Natural killer cell (primary cell): ENCODE results near the gene RNF213. TPM values are rescaled to one million over a fixed set of nuclear protein-coding genes. Genes with fewer than 3 reads are reported as not detected.
"Not testable (repeated sequence)": the region's sequence is repeated elsewhere in the genome, so short reads cannot be mapped to it uniquely, and the experiment has no call there.

Source experiments
- ATAC-seq, 3 donors: fragments of 150-1000 bp in 2 of 3; fragments of 200-7000 bp in 1 of 3; cut with Tn5 transposase; 1 replicate in 1 of 3; 2 replicates in 2 of 3; pipeline ENCODE4 v1.10.0; 2021; ENCODE audit warnings: mild to moderate bottlenecking in 2 of 3, moderate library complexity in 2 of 3
- DNase-seq, 2 donors: peaks; one replicate each; pipeline versions ENCODE4 v3.0.0 to v3.0.0-alpha.2; 2013 to 2021; ENCODE audit warnings: mixed read lengths in 1 of 2
- H3K27ac ChIP-seq: one replicate; pipeline ENCODE4 v1.5.1; 2013; ENCODE audit warnings: mild to moderate bottlenecking, low read length
- H3K27me3 ChIP-seq: one replicate; pipeline ENCODE4 v1.6.1; 2013; ENCODE audit warnings: low read length; ENCODE audit not compliant: control insufficient read depth, insufficient read depth
- H3K36me3 ChIP-seq: one replicate; pipeline ENCODE4 v1.6.1; 2013; ENCODE audit warnings: low read length; ENCODE audit not compliant: control insufficient read depth, insufficient read depth
- H3K4me1 ChIP-seq: one replicate; pipeline ENCODE4 v1.6.1; 2013; ENCODE audit warnings: low read length; ENCODE audit not compliant: control insufficient read depth, insufficient read depth
- H3K4me3 ChIP-seq: one replicate; pipeline ENCODE4 v1.5.1; 2013; ENCODE audit warnings: low read length
- H3K9me3 ChIP-seq: one replicate; pipeline ENCODE4 v1.6.1; 2013; ENCODE audit warnings: low read length; ENCODE audit not compliant: control insufficient read depth, insufficient read depth
- H3K27ac Mint-ChIP-seq, 2 donors: one replicate each; pipeline ENCODE4 v1.8.0; 2022; ENCODE audit warnings: mild to moderate bottlenecking in 2 of 2, mixed read lengths in 2 of 2, moderate library complexity in 1 of 2
- H3K27me3 Mint-ChIP-seq, 2 donors: one replicate each; pipeline ENCODE4 v1.8.0; 2022; ENCODE audit warnings: low read depth in 2 of 2, mixed read lengths in 2 of 2
- H3K36me3 Mint-ChIP-seq: one replicate; pipeline ENCODE4 v1.8.0; 2022; ENCODE audit warnings: mixed read lengths
- H3K4me1 Mint-ChIP-seq, 2 donors: one replicate each; pipeline ENCODE4 v1.8.0; 2022; ENCODE audit warnings: mixed read lengths in 2 of 2
- H3K4me3 Mint-ChIP-seq: one replicate; pipeline ENCODE4 v1.8.0; 2022; ENCODE audit warnings: mild to moderate bottlenecking, moderate library complexity, mixed read lengths
- H3K9me3 Mint-ChIP-seq, 2 donors: one replicate each; pipeline ENCODE4 v1.8.0; 2022; ENCODE audit warnings: mixed read lengths in 2 of 2
- CTCF ChIP-seq: fragments of 200-600 bp; IDR thresholded peaks from one replicate; pipeline ENCODE4 v1.8.0; 2022; ENCODE audit warnings: antibody characterized with exemption
- WGBS: methylation state at CpG from one replicate; pipeline ENCODE4 v1.1.7; 2013; ENCODE audit warnings: missing lambda C conversion rate; ENCODE audit not compliant: insufficient coverage; 5-methylcytosine and 5-hydroxymethylcytosine counted together
- intact Hi-C: fragments of 100-400 bp; cut with micrococcal nuclease; formaldehyde crosslinking; loops from one replicate; pipeline ENCODE4 v1.14.2; 2022
- total RNA-seq, 4 donors: library from RNA; stranded (reverse); fragments of 120-200 nt in 1 of 4; gene quantifications; one replicate each; pipeline versions ENCODE4 v1.2.3 to v1.2.4, GENCODE V29; 2013 to 2022

Gene RNF213
- total RNA-seq, 3 donors from 2014 or later (not counting 1 experiment from before 2014, with no cell fraction given) = 929 to 1,120 (median 1,060) TPM

- no peak overlapping the region for H3K4me3 Mint-ChIP-seq
- intact Hi-C loops = no loop called here
- H3K27ac Mint-ChIP-seq = no peak overlapping the region
- WGBS = 98% methylated on average over 9 of the region's 10 CpGs
- Histone ChIP-seq H3K36me3 (peaks cover 6% of the 10 kb centered on the region), H3K4me1 (no peaks in the 10 kb centered on the region), H3K9me3 (peaks cover 15% of the 10 kb centered on the region), H3K27ac (no peak overlapping the region), H3K27me3 (no peaks in the 10 kb centered on the region), H3K4me3 (no peak overlapping the region)
- peaks cover 0 to 4% of the 10 kb centered on the region in 2 donors for H3K9me3 Mint-ChIP-seq
- DNase-seq = no peak
- no peak for ATAC-seq
- H3K4me1 Mint-ChIP-seq = no peaks in the 10 kb centered on the region
- H3K36me3 Mint-ChIP-seq = peaks cover 13% of the 10 kb centered on the region
- no peaks in the 10 kb centered on the region for H3K27me3 Mint-ChIP-seq
- no peak for TF ChIP-seq CTCF
Observed at GRCh38 chr17:80237386-80237785, 23.3 kb upstream of the RNF213 start.

- Mint-ChIP-seq H3K27me3 (no peaks in the 10 kb centered on the region), H3K4me3 (no peak overlapping the region), H3K9me3 (no peaks in the 10 kb centered on the region), H3K4me1 (no peaks in the 10 kb centered on the region), H3K36me3 (no peaks in the 10 kb centered on the region), H3K27ac (no peak overlapping the region)
- no peak overlapping the region for H3K27ac ChIP-seq
- no peaks in the 10 kb centered on the region for H3K4me1 ChIP-seq
- peaks cover 2% of the 10 kb centered on the region for H3K36me3 ChIP-seq
- no peaks in the 10 kb centered on the region for H3K27me3 ChIP-seq
- H3K4me3 ChIP-seq = no peak overlapping the region
- peak in 2 of 3 donors; percentile 45 to 54 for ATAC-seq
- WGBS = 75% methylated on average over 14 of the region's 14 CpGs
- H3K9me3 ChIP-seq = no peaks in the 10 kb centered on the region
- intact Hi-C loops = no loop called here
- no peak for TF ChIP-seq CTCF
- no peak for DNase-seq
Observed at GRCh38 chr17:80242505-80242904, 18.1 kb upstream of the RNF213 start.

GRCh38 chr17:80243526-80244433 is 16.9 kb upstream of the RNF213 start:
- no peak overlapping the region for H3K4me3 Mint-ChIP-seq
- ATAC-seq (no peak), DNase-seq (no peak)
- no peaks in the 10 kb centered on the region for H3K36me3 Mint-ChIP-seq
- no peak overlapping the region for H3K27ac Mint-ChIP-seq
- Histone ChIP-seq H3K27ac (no peak overlapping the region), H3K36me3 (no peaks in the 10 kb centered on the region), H3K4me3 (no peak overlapping the region), H3K4me1 (no peaks in the 10 kb centered on the region), H3K27me3 (no peaks in the 10 kb centered on the region), H3K9me3 (no peaks in the 10 kb centered on the region)
- no peaks in the 10 kb centered on the region for H3K9me3 Mint-ChIP-seq
- 93% methylated on average over 26 of the region's 26 CpGs for WGBS
- H3K4me1 Mint-ChIP-seq = no peaks in the 10 kb centered on the region
- no peaks in the 10 kb centered on the region for H3K27me3 Mint-ChIP-seq
- intact Hi-C loops = no loop called here
- TF ChIP-seq CTCF = no peak

- H3K27ac ChIP-seq, DNase-seq, H3K4me1 ChIP-seq, H3K36me3 ChIP-seq, H3K4me3 ChIP-seq, H3K27ac Mint-ChIP-seq, H3K36me3 Mint-ChIP-seq, H3K27me3 Mint-ChIP-seq, ATAC-seq, H3K27me3 ChIP-seq, H3K9me3 ChIP-seq, H3K9me3 Mint-ChIP-seq, H3K4me3 Mint-ChIP-seq, H3K4me1 Mint-ChIP-seq, intact Hi-C loops: not testable (repeated sequence)
- 96% methylated on average over 6 of the region's 6 CpGs for WGBS
Observed at GRCh38 chr17:80244448-80244847, 16.2 kb upstream of the RNF213 start.
